GM08714 (cell line): Measurements from ENCODE around the gene CTNNA3.

Experiments
- H3K4me3 ChIP-seq: fragments of 200-500 bp; sonication (Bioruptor generic); 2 replicates; pipeline ENCODE4 v1.5.1; 2014; ENCODE audit warnings: mild to moderate bottlenecking, low read length, inconsistent platforms
- ZNF274 ChIP-seq: IDR thresholded peaks from 2 replicates; pipeline ENCODE4 v1.6.1; 2012; ENCODE audit warnings: mild to moderate bottlenecking, low read depth, low read length

The CTNNA3 gene

DNA sequence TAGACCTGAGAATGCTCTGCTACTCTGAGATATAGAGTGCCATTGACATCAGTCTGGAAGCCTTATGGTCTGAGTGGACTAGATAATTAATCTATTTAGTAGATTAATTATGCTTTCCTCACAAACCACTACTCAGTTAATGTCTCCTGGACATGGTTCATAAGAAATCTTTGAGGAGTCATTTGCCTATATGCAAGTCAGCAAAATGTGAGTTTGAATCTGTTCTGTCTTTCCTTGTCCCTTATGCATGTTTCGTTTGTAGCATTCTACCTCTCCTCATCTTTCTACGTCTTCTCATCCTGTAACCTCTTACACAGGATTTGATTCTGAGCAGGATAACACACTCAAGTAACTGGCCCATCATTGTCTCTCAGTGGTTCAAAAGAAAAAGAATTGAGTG is 1505.6 kb downstream of the CTNNA3 start:
- no peak for TF ChIP-seq ZNF274
- no peak overlapping the region for H3K4me3 ChIP-seq

DNA sequence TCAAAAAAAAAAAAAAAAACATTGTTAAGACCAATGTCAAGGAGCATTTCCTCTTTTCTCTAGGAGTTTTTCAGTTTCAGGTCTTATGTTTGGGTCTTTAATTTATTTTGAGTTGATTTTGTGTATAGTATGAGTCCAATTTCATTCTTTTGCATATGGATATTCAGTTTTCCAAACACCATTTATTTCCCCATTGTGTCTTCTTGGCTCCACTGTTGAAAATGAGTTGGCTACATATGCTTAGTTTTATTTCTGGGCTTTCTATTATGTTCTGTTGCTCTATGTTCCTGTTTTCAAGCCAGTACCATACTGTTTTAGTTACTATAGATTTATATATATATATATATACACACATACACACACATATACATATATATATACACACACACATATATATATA is 1506.7 kb downstream of the CTNNA3 start:
- H3K4me3 ChIP-seq: no peak overlapping the region
- no peak for TF ChIP-seq ZNF274

DNA sequence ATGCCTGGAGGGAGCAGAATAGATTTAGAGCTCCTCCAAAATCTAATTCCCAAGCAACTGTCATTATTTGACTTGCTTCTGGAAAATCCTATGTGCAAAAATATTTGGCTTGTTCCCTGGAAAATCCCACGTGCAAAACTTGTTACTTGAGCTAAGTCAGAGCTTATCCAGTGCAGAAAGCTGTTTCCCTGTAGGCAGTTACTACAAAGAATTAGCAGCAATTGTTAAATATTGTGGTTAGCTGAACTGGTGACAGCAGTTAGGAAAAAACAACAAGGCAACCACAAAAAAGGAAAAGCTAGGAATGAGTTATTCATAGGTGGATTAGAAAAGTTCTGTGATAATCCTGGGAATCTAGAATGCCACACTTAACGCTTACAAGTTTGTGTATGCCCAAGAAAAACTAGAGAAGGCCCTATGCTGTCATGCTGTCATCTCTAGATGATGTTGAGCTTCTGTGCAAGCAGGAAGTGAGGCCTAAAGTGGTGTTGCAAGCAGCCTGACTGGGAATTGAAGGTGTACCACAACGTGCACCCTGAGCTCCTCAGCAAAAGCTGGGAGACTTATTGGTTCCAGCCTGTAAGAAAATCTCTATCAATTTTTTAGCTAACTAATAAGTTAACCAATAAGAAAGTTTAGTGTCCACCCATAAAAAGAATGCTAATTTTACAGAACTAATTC is 1508.8 kb downstream of the CTNNA3 start:
- H3K4me3 ChIP-seq: no peak overlapping the region
- TF ChIP-seq ZNF274: no peak

DNA sequence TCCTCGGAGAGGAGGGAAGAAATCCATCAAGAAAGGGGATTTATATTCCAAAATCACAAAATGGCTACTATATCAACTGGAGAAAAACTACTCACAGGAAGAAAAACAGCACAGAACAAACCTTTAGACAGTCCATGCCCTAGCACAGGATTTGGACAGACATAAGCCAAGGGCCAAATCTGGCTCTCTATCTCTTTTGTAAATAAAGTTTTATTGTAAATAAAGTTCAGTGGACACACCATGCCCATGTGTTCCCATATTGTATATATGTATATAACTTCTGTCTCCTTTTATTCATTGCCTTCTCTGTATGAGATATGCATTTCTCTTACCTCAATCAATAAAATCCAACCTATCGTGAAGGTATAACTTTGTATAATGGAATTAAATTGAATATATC is 1513.0 kb downstream of the CTNNA3 start:
- H3K4me3 ChIP-seq: no peak overlapping the region
- TF ChIP-seq ZNF274: no peak

DNA sequence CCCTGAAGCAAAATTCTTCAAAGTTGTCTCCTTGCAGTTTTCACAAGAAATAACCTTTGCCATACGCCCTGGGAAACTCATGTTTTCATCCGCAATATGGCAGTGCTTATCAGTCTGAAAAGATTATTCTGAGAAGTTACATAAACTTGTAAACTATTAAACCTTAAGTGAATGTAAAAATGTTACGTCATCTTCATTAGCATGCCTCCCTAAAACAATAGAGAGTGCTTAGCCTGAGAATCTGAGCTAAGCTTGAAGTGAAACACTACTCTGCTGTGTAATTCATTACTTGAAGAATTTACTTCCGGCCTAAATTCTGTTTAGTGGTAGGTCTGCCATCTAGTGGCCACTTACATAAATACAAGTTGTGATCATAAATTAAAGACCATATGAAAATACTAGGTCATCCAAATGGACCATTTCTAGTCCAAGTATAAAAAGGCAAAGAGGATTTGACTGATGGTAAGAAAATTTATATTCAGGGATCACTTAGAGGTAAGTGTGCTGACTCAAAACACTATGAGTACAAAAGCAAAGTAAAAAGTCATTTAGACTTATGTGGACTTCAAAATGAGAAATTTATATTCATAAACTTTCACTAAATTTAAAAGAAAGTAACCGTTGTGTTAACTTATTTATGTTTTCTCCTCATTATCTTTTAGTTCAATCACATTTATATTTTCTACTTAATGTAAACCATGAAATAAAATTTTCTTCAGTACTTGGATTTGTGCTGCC is 1515.2 kb downstream of the CTNNA3 start:
- H3K4me3 ChIP-seq: no peak overlapping the region
- TF ChIP-seq ZNF274: no peak

DNA sequence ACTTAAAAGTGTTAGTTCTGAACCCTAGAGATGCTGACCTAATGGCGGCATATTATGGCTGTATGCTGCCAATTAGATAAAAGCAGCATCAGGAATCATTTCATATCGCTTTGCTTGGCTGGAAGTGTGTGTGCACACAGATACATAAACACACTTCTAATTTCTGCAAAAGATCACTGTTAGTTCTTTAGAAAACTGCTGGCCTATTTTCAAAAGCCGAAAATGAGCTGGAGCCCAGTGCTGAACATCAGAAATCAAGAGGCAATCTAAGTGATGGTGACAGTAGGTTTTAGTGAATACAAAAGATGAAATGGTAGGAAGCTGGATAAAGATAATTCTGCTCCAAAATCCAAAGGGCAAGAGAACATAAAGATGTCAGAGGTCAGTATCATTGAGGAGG is 1516.0 kb downstream of the CTNNA3 start:
- no peak for TF ChIP-seq ZNF274
- no peak overlapping the region for H3K4me3 ChIP-seq

DNA sequence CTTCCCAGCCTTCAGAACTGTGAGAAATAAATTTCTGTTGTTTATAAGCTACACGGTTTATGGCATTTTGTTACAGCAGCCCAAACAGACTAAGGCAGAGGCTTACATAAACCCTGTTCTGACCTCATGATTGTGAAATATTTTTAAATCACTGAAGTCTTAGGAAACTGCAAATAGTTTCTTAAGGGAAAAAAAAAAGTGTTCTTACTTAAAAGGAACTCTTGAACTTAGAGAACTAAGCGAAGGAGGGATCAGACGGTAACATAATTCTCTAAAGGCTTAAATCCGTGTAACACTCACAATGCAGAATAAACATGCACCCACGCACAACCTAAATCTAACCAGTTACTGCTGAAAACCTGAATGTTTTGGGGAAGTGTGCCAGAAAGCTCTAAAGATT is 1519.2 kb downstream of the CTNNA3 start:
- no peak for TF ChIP-seq ZNF274
- H3K4me3 ChIP-seq: no peak overlapping the region

DNA sequence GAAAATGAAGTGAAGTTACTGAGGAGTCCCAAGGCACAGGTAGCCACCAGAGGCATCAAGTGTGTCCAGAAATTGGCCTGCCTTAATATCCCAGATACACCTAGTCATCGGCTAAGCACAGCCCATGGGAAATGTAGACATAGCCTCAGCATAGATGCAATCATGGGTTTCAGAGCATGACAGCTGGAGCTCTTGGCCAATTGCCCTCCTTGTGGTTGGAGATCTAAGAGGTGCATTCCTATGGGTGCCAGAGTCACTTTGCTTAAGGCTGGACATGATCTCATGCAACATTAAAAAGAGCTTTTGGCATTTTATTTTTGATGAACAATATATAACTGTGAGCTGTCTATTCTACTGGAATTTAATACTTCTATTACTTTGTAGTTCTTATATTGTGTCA is 1528.2 kb downstream of the CTNNA3 start:
- H3K4me3 ChIP-seq: no peak overlapping the region
- TF ChIP-seq ZNF274: no peak

DNA sequence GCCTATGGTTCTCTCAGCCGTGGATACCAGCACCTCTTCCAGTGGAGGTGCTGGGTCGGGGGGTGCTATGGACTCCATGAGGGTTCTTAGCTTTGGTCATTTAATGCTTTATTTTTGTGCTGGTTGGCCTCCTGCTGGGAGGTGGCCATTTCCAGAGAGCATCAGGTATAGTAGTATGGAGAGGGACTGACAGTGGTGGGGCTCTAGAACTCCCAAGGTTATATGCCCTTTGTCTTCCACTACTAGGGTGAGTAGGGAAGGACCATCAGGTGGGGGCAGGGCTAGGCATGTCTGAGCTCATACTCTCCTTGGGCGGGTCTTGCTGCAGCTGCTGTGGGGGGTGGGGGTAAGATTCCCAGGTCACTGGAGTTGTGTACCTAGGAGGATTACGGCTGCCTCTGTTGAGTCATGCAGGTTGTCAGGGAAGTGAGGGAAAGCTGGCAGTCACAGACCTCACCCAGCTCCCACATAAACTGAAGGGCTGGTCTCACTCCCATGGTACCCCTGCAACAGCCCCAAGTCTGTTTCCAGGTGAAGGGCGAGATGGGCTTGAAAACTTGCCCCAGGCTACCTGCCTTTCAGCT is 1533.3 kb downstream of the CTNNA3 start:
- no peak for TF ChIP-seq ZNF274
- H3K4me3 ChIP-seq: no peak overlapping the region

DNA sequence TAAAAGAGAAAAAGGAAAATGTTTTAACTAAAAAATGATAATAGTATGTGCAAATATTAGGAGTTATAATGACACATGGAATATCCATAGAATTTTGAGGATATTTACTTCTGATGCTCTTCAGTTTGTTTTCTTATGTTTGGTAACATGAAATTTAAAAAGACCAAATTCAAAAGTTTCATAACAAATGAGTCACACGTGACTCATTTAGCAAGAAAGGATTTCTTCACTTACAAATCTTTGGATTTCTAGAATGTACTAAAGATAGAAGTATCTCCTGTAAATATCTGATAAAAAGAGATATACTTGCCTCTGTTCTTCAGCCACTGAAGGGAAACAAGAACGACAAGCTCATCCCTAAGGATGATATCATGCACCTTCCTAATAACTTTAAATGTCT is 1544.6 kb downstream of the CTNNA3 start:
- TF ChIP-seq ZNF274: no peak

DNA sequence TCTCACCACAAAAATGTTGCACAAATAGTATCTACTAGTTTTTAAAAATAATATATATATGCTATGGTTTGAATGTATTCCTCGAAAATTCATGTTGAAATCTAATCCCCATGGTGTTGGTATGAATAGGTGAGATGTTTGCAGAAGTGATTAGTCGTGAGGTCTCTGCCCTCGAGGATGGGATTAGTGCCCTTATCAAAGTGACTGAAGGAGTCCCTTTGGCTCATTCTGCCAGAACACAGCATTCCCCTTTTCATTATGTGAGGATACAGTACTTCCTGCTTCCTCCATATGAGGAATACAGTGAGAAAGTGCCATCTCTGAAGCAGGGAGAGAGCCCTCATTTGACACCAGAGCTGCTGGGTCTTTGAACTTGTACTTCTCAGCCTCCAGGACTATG is 1547.7 kb downstream of the CTNNA3 start:
- TF ChIP-seq ZNF274: no peak
- H3K4me3 ChIP-seq: no peak overlapping the region

More for the DNA sequence above, 1544.6 kb downstream of the CTNNA3 start:
- no peak overlapping the region for H3K4me3 ChIP-seq

DNA sequence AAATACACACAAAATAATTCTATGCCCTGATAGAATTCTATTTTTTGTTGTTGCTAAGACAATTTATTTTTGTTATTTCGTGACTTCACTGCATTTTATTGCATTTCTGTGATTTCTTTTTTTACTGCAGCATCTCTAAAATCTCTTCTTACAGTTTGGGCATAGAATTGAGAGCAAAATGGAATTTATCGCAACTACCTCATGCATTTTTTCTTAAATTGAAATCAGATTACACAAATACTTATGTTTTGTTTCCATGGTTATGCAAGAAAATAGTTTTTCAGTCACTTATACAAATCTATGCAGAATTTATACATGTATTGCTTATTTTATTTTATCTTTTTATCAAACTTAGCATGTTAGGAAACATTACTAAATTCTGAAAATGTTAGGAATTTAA is 1552.0 kb downstream of the CTNNA3 start:
- no peak overlapping the region for H3K4me3 ChIP-seq
- TF ChIP-seq ZNF274: no peak

DNA sequence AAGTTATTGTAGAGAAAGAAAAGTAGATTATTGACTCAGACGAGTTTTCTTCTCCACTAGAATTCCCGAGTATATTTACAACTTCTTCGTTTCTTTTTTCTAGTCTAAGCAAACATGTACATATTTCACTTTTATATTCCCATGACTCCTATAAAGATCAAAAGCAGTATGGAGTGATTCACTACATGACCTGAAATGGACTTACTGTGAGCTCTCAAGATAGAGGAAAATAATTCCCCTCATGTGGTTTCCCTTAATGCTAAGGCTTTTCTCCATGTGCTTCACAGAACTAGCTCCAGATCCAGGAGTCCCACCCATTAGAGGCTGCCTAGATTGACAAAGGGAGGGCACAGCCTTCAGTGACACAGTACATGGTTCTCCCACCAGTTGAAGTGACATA is 1593.2 kb downstream of the CTNNA3 start:
- H3K4me3 ChIP-seq: no peak overlapping the region
- no peak for TF ChIP-seq ZNF274

DNA sequence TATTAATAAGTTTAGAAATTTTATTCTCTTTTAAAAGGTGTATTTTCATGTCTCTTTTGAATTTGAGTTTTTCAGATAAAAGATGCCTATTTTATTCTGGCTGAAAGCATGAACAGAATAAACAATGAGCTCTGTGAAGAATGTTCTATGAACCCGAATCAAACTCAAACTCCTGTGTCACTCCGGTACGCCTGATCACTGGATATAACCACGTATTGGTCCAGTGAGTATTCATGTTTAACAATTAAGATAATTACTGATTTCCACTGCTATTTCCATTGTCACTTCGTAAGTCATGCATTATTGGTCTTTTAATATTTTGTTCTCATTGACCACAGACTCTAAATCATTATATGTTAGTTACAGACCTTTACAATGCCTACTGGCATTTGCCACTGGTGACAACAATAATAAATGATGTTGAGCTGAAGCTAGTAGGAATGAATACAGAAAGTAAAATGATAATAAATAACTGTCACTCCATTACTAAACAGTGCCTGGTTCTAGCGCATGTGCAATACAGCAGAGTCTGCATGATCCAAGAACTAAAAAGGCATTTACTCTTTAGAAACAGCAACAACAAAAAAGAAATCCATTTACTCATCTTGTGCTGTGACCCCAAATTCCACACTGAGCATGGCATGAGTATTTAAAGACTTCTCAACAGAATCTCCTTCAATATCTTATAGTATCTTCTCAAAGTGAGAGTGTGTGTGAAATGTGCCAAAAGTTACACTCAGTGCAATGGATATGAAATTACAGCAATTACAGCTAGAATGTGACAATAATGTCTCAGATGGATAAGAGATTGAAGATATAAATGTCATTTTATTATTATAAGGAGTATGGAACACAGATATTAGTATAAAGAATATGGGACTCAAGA is 1597.2 kb downstream of the CTNNA3 start:
- H3K4me3 ChIP-seq: no peak overlapping the region
- TF ChIP-seq ZNF274: no peak
